Left lobe of liver (tissue), 2 donors: ENCODE results near the gene CXCL16. TPM values are rescaled to one million over a fixed set of nuclear protein-coding genes. Genes with fewer than 3 reads are reported as not detected.
"Not testable (repeated sequence)": the region's sequence is repeated elsewhere in the genome, so short reads cannot be mapped to it uniquely, and the experiment has no call there.

Experiments
- ATAC-seq: fragments of 200-7000 bp; cut with Tn5 transposase; one replicate; pipeline ENCODE4 v1.9.1; 2020; ENCODE audit warnings: mild to moderate bottlenecking, moderate library complexity
- DNase-seq: peaks from one replicate; pipeline ENCODE4 v3.0.0-alpha.2; 2020; ENCODE audit warnings: low spot score
- total RNA-seq: library from RNA; stranded (reverse); gene quantifications from one replicate; pipeline ENCODE4 v1.2.1, GENCODE V29; 2021
- donor health status: DM: no; HTN: no; CAD: no; lungs with moderate emphysema.
- donor health status: DM: no; HTN: yes; CAD: no.

The CXCL16 gene
- total RNA-seq, 1 donor from 2014 or later = 14.5 TPM

- DNase-seq (no peak), ATAC-seq (no peak)
Observed at GRCh38 chr17:4722678-4723240, 17.0 kb downstream of the CXCL16 start.

- DNase-seq (peak; percentile 87), ATAC-seq (peak; percentile 91)
Observed at GRCh38 chr17:4721203-4722135, 18.3 kb downstream of the CXCL16 start.

GRCh38 chr17:4720787-4721186 is 18.9 kb downstream of the CXCL16 start:
- ATAC-seq = no peak
- no peak for DNase-seq

- ATAC-seq (no peak), DNase-seq (no peak)
Observed at GRCh38 chr17:4719684-4720221, 20.0 kb downstream of the CXCL16 start.

GRCh38 chr17:4719146-4719545 is 20.6 kb downstream of the CXCL16 start:
- ATAC-seq = no peak
- DNase-seq = no peak

GRCh38 chr17:4718276-4718675 is 21.5 kb downstream of the CXCL16 start:
- ATAC-seq = no peak

GRCh38 chr17:4717791-4718190 is 21.9 kb downstream of the CXCL16 start:
- no peak for ATAC-seq

More at GRCh38 chr17:4718276-4718675, 21.5 kb downstream of the CXCL16 start:
- no peak for DNase-seq

GRCh38 chr17:4716081-4716480 is 23.6 kb downstream of the CXCL16 start:
- ATAC-seq (no peak), DNase-seq (no peak)

More at GRCh38 chr17:4717791-4718190, 21.9 kb downstream of the CXCL16 start:
- DNase-seq = no peak

GRCh38 chr17:4715063-4715744 is 24.5 kb downstream of the CXCL16 start:
- DNase-seq = no peak
- ATAC-seq = no peak

GRCh38 chr17:4714340-4715062 is 25.2 kb downstream of the CXCL16 start:
- DNase-seq, ATAC-seq: not testable (repeated sequence)

GRCh38 chr17:4712526-4712925 is 27.2 kb downstream of the CXCL16 start:
- DNase-seq = peak; percentile 83
- ATAC-seq = peak; percentile 35

GRCh38 chr17:4711661-4712181 is 28.0 kb downstream of the CXCL16 start:
- peak; percentile 93 for DNase-seq
- peak; percentile 63 for ATAC-seq

GRCh38 chr17:4710693-4711634 is 28.8 kb downstream of the CXCL16 start:
- no peak for ATAC-seq

GRCh38 chr17:4709794-4710692 is 29.7 kb downstream of the CXCL16 start, which contains the start of gene ARRB2:
TSS of gene ARRB2 (plus strand) at chr17:4710632. CDS start at chr17:4710722, 90 bp downstream.
- ATAC-seq = peak; percentile 81
- DNase-seq = peak; percentile 98

More at GRCh38 chr17:4710693-4711634, 28.8 kb downstream of the CXCL16 start:
- DNase-seq = no peak

- DNase-seq = no peak
- ATAC-seq = no peak
Observed at GRCh38 chr17:4708436-4708835, 31.3 kb downstream of the CXCL16 start.

- no peak for ATAC-seq
- DNase-seq = no peak
Observed at GRCh38 chr17:4706121-4706520, 33.6 kb downstream of the CXCL16 start.

- DNase-seq = no peak
- ATAC-seq = no peak
Observed at GRCh38 chr17:4704991-4705390, 34.7 kb downstream of the CXCL16 start.

- ATAC-seq, DNase-seq: not testable (repeated sequence)
Observed at GRCh38 chr17:4704574-4704907, 35.2 kb downstream of the CXCL16 start.
